Stimulated activated CD8-positive, alpha-beta memory T cell treated with anti-CD3 and anti-CD28 coated beads, Interleukin-12 subunit alpha, Interleukin-12 subunit beta, amount 100 ng/mL, for 24 hours (primary cell): Measurements from ENCODE around the gene ZDHHC6.
"Not testable (repeated sequence)": the region's sequence is repeated elsewhere in the genome, so short reads cannot be mapped to it uniquely, and the experiment has no call there.

Experiments used
- DNase-seq: peaks from one replicate; pipeline ENCODE4 v3.0.0-alpha.2; 2020; ENCODE audit errors: extremely low read depth

The ZDHHC6 gene

DNA sequence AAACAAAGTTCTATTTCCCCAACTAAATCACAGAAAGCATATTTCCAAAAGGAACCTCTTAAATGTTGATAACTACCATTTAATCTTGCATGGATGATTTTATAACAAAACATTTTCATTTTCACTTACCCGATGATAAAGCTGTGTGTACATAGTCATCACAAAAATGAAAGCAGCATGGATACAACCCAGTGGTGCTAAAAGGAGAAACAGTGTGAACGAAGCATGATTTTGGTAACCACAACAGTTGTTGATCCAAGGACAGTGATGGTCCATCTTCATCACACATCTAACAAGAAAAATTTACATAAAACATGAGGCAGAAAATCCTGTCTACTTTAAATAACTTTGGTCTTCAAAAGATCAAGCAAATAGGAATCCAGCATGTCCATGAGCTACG lies 4.7 kb downstream of the ZDHHC6 start:
- DNase-seq, result no peak

- no peak for DNase-seq
Measured at GRCh38 chr10:112441520-112441919, 5.2 kb downstream of the ZDHHC6 start.

- DNase-seq, result no peak
Measured at GRCh38 chr10:112438356-112438755, 8.4 kb downstream of the ZDHHC6 start.

GRCh38 chr10:112434988-112435619 lies 11.6 kb downstream of the ZDHHC6 start:
- DNase-seq, result no peak

DNA sequence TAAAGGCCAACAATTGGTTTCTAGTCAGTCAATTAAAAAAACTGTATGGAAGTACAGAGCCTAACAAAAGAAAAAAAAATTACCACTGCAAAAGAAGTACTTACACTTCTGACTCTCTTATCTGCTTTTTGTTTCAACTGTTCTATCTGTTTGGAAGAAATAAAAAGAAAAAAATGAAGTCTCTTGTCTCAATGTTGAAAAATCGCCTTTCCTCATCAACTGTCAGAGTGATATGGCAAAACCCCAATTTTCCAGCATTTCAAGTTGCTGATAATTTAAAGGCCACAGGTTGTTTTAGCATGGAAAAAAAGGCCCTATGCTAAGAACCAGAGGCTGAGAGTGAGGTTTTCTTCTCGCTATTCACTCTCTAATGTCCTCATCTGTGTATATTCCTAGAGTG lies 13.6 kb downstream of the ZDHHC6 start:
- DNase-seq, result no peak

- DNase-seq, result no peak
Measured at GRCh38 chr10:112429654-112430230, 17.0 kb downstream of the ZDHHC6 start.

DNA sequence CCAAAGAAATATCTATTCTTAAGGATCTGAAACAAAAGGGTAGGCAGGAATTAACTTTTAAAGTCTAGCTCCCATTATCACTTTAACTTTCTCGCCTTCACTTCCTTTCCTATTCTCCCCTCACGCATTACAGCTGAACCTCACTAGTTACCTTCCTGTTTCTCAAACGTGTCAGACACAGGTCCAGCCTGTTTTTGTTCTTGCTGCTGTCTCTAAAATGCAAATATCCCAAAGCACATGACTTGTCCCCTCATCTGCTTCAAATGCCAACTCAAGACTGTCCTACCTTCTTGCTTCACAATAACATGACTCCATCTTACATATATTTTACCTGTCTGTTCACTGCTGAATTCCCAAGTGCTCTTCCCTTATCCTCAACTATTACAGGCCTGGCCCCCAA lies 17.6 kb downstream of the ZDHHC6 start:
- DNase-seq, result no peak

DNA sequence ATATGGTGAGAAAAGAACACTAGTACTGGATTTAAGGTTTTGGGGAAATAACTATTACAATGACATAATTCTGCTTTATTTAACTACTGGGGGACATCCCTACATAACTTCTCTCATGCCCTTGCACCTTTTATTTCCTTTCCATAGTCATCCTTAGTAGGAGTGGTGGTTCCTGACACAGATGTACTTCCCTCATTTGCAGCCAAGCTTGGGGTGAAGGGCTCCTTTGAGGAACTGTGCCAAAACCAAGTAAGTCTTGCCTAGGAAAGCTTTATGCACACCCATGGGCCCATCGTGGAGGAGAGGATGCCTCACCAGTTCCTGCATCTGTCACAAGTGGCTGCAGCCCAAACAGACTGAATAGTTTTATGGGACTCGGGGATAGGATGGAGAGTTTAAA lies 20.6 kb downstream of the ZDHHC6 start:
- DNase-seq, result no peak

- DNase-seq, result no peak
Measured at GRCh38 chr10:112424651-112425050, 22.1 kb downstream of the ZDHHC6 start.

DNA sequence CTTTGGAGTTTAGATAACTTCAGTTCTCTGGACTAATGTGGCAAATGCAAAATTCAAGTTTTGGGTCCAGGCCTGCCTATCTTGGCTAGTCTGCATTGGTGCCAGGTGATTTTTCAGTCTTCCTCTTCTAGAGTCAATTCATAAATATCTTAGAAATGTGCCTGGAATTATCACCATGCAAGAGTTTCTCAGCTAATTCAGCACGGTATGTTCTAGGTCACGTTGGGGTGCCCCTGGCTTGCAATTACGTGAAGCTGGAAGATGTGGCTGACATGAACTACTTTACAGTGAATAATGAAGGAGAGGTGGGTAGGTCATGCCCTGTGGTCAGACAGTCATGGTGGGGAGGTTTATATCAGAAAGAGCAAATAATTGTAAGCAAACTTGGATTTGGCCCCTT lies 25.0 kb downstream of the ZDHHC6 start:
- no peak for DNase-seq

- no peak for DNase-seq
Measured at GRCh38 chr10:112412696-112413095, 34.0 kb downstream of the ZDHHC6 start.

GRCh38 chr10:112409755-112410154 lies 37.0 kb downstream of the ZDHHC6 start:
- no peak for DNase-seq

GRCh38 chr10:112409299-112409698 lies 37.4 kb downstream of the ZDHHC6 start:
- no peak for DNase-seq

DNA sequence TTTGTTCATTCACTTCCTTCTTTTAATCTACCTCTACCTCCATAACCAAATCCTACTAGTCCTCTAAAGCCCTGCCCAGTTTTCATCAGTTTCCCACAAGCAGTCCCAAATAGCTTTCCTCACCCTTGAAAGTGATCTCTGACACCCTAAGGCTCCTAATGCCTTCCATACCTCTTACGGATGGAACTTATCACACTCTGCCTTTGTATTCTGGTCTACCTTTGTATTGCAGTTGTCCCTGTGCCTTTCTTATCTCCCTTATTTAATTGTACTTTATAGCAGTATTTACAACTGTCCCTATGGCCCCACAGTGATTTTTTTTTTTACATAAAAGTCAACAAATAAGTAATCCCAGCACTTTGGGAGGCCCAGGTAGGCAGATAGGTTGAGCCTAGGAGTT lies 39.0 kb downstream of the ZDHHC6 start:
- DNase-seq, result no peak

- not testable (repeated sequence) for DNase-seq
Measured at GRCh38 chr10:112406806-112407205, 39.9 kb downstream of the ZDHHC6 start.

GRCh38 chr10:112404617-112405016 lies 42.1 kb downstream of the ZDHHC6 start:
- DNase-seq, result no peak

- DNase-seq, result no peak
Measured at GRCh38 chr10:112402917-112403316, 43.8 kb downstream of the ZDHHC6 start.

GRCh38 chr10:112397592-112397991 lies 49.1 kb downstream of the ZDHHC6 start:
- DNase-seq, result no peak

DNA sequence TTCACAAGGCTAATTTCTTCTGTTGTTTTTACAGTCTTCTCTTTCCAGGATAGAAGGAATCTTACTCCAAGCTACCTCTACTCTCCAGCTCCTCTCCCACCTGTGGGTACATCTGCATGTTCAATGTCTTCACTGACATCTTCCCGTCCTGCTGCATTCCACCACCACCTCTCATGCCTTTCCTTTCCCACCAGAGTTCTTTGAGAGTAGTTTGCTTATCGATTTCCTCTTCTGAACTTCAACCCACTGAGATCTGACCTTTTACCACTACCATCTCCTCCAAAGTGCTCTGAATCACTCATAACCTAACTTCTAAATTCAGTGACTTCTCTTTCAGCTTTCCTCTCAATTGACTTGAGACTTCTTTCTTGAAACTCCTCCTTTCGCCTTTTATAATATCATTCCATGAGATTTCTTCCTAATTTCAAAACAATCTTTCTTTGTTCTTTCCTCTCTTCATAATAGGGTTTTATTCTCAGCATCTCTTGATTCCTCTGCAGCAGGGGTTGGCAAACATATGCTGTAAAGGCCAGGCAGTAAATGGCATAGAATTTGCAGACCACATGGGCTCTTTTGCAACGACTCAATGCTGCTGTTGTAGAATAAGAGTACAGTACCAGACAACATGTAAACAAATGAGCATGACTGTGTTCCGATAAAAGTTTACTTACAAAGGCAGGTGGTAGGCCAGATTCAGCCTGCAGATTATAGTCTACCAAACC lies 50.7 kb downstream of the ZDHHC6 start:
- DNase-seq, result no peak

DNA sequence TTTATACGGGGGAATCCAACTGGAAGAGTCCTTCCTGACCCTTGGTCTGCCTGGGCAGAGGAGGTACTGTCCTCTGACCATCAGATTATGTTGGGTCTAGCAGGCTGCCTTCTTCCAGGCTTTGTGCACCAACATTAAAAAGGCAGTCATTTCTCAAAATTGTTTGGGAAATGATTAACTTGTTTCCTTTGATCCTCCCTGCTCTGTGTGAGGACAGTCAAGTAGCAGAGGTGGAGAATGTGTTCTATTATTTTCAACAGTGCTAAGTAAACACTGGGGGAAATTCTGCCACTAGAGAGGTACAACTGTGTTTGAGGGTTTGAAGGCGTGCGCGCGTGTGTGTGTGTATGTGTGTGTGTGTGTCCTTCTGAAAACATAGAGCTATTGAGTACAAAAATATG lies 52.2 kb downstream of the ZDHHC6 start:
- no peak for DNase-seq

- DNase-seq, result no peak
Measured at GRCh38 chr10:112393827-112394226, 52.9 kb downstream of the ZDHHC6 start.

DNA sequence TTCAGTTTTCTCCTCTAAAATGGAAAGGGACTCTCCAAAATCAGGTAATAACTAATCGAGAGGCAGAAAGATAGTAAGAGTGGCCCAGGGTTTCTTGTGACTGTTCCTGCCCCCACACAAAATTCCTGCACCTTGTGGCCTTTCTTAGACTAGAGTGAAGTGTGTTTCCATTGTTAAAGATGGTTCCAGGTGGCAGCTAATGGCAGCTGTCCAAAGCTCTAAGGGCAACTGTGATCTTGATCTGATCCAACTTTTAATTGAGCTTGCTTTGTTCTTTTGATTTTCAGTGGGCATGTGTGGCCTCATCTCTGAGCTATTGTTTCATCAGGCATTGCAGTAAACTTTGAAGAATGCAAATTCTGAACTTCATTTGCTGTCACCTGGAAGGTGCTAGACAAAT lies 53.4 kb downstream of the ZDHHC6 start:
- DNase-seq, result no peak

DNA sequence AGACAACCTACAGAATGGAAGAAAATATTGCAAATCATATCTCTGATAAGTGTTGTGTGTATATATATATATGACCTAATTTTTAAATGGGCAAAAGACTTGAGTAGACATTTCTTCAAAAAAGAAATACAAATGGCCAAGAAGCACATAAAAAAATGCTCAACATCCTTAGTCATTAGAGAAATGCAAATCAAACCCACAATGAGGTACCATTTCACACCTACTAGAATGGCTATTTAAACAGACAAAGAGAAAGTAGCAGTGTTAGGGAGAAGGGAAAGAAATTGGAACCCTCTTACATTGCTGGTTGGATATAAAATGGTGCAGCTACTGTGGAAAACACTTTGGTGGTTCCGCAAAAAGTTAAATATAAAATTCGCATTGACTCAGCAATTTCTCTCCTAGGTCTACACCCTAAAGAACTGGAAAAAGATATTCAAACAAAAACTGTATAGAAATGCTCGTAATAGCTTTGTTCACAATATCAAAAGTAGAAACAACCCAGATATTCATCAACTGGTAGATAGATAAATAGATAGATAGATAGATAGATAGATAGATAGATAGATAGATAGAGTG lies 56.5 kb downstream of the ZDHHC6 start:
- DNase-seq, result no peak
